ENCODE data around the gene SMCR8. TPM values are rescaled to one million over a fixed set of nuclear protein-coding genes. Genes with fewer than 3 reads are reported as not detected.

The SMCR8 gene
- total and polyA plus RNA-seq, 10 of the 15 experiments (the other 5 are each of a cell fraction or from before 2014, with no cell fraction given): 0.52 to 16.4 (median 8.0) TPM

DNA sequence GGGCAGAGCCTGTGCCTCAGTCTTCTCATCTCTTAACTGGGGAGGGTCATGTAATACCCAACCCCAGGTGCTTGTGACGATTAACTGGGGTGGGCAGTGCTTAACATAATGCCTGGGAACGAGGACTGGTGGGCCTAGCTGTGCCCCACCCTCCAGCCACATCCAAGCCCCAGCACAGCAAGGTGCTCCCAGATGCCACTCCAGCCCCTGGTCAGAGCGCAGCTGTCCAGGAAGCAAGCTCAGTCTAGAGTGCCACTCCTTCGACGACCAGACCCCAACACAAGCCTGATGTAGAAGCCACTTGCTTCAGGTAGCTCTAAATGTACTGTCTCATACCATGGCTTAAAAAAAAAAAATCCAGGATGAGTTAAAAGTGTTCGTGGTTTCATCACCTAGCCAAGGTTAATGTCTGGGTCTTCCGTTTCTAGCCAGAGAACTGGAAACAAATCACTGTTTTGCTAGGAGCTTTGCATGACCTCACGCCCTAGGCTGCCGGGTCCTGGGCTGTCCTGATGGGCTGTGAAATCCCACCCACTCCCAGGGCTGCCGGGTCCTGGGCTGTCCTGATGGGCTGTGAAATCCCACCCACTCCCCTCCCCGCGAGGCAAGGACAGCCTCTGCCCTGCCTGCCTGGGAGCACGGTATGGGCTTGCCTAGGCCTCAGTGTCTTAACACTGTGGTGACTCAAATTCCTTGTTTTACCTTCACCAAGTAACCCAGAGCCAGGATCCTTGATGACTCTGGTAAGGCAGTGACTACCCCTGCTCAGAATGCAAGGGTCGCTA lies 47.0 kb upstream of the SMCR8 start:
- CTCF ChIA-PET: interaction anchor here (0.6 kb wide), 1 partner anchor 80 kb away, joined by 3 read pairs; no protein-coding TSS in a partner anchor
- ATAC-seq: no peak
- Histone ChIP-seq H3K27me3 (replicated peaks in 1 of 2; ENCODE audit: control insufficient read depth in 2 of 2, insufficient read depth in 2 of 2, low read length in 1 of 2) (no peaks in the 10 kb centered on the region), H4K20me1 (ENCODE audit: control insufficient read depth, insufficient read depth) (no peaks in the 10 kb centered on the region), H3K4me2 (ENCODE audit: control insufficient read depth, insufficient read depth) (no peak overlapping the region), H3K79me2 (ENCODE audit: control insufficient read depth, insufficient read depth, low read length) (no peaks in the 10 kb centered on the region), H3K27ac (ENCODE audit: control insufficient read depth, insufficient read depth) (no peak overlapping the region), H3K4me1 (ENCODE audit: control insufficient read depth, insufficient read depth, low read length) (no peaks in the 10 kb centered on the region), H3K9me3 (replicated peaks; ENCODE audit: control insufficient read depth, insufficient read depth, low read length) (no peaks in the 10 kb centered on the region), H3K36me3 (ENCODE audit: control insufficient read depth in 2 of 2, insufficient read depth in 2 of 2, low read length in 1 of 2) (peaks cover 0 to 5% of the 10 kb centered on the region in 2 experiments; a peak in 3 of 4 replicates), H3K4me3 (no peak overlapping the region), H2AFZ (ENCODE audit: control insufficient read depth, low read depth, low read length) (no peak overlapping the region), H3K9ac (ENCODE audit: control insufficient read depth, insufficient read depth, low read length) (no peak overlapping the region)
- POLR2A ChIA-PET: no interaction called here
- FAIRE-seq: no peak
- in situ Hi-C loops (cut with MboI): no loop called here
- SMC1A ChIA-PET (ENCODE audit: uncharacterized antibody, unreplicated experiment): interaction anchor here (1.5 kb wide), 1 partner anchor 33 kb away, joined by 3 read pairs; no protein-coding TSS in a partner anchor
- RAD21 ChIA-PET (ENCODE audit: unreplicated experiment): no interaction called here
- no peak for DNase-seq (ENCODE audit: low read depth, low spot score)
- no peak for TF ChIP-seq CREB1 (IDR thresholded peaks at IDR 0.05; ENCODE audit: low read depth)
- TF ChIP-seq SREBF2 (IDR thresholded peaks at IDR 0.05; ENCODE audit: low read length): no peak
- TF ChIP-seq TCF3 (IDR thresholded peaks at IDR 0.05; ENCODE audit: borderline replicate concordance, insufficient read depth, low read depth, low read length): no peak
- TF ChIP-seq STAT3 (IDR thresholded peaks at IDR 0.05; ENCODE audit: low read depth, low read length): no peak
- no peak for TF ChIP-seq NR2C1 (IDR thresholded peaks at IDR 0.05)
- TF ChIP-seq ZBED1 (IDR thresholded peaks at IDR 0.05; ENCODE audit: borderline replicate concordance): no peak
- no peak for TF ChIP-seq CBFB (IDR thresholded peaks at IDR 0.05; ENCODE audit: low read depth)
- WGBS (ENCODE audit: insufficient coverage, insufficient replicate concordance, low lambda C conversion rate, missing lambda C conversion rate): 74% methylated on average over 14 of the region's 14 CpGs
- BruUV-seq (replicated peaks): no TSS peak
- intact Hi-C loops (cut with micrococcal nuclease; ENCODE audit: unreplicated experiment): no loop called here
